ENCODE data around the gene DAD1.

DAD1 gene

DNA sequence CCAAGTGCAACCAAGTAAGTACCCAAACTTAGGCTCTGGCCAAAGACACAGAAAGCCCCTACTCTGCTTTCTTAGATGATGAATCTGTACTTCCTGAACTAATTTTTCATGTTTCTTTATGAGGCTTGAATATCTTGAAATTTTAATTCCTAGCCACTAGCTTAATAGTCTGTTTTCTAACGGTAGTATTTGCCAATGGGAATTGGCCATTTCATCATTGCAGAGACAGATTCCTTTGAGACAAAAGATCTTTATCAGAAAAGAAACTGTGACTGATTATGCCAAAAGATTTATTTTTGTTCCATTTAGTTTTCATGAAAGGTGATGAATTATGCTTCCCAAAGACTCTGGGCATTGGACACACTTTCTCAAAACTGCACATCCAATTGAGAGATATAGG is 48.7 kb downstream of the DAD1 start:
- Histone ChIP-seq H4K20me1 (ENCODE audit: insufficient read depth, low read length) (no peaks in the 10 kb centered on the region), H3K9me3 (ENCODE audit: low read length) (no peaks in the 10 kb centered on the region), H2AFZ (ENCODE audit: low read length) (no peak overlapping the region), H3K9me2 (ENCODE audit: low read depth, low read length) (no peaks in the 10 kb centered on the region), H3K4me2 (ENCODE audit: low read length) (no peak overlapping the region), H3K27ac (ENCODE audit: low read depth, low read length, poor library complexity, severe bottlenecking) (peak overlapping the region; percentile 1), H3K4me3 (ENCODE audit: low read depth, low read length, poor library complexity, severe bottlenecking) (no peak overlapping the region), H3K27me3 (ENCODE audit: insufficient read depth, low read length) (no peaks in the 10 kb centered on the region), H3K79me2 (ENCODE audit: insufficient read depth, low read length) (no peaks in the 10 kb centered on the region), H3F3A (ENCODE audit: insufficient read depth, low read length) (no peaks in the 10 kb centered on the region), H3K4me1 (ENCODE audit: insufficient read depth, low read length, severe bottlenecking) (peaks cover 8% of the 10 kb centered on the region), H3K36me3 (ENCODE audit: insufficient read depth, low read length) (peaks cover 55% of the 10 kb centered on the region), H3K9ac (ENCODE audit: low read length) (no peak overlapping the region)
- TF ChIP-seq, protein P1, sequence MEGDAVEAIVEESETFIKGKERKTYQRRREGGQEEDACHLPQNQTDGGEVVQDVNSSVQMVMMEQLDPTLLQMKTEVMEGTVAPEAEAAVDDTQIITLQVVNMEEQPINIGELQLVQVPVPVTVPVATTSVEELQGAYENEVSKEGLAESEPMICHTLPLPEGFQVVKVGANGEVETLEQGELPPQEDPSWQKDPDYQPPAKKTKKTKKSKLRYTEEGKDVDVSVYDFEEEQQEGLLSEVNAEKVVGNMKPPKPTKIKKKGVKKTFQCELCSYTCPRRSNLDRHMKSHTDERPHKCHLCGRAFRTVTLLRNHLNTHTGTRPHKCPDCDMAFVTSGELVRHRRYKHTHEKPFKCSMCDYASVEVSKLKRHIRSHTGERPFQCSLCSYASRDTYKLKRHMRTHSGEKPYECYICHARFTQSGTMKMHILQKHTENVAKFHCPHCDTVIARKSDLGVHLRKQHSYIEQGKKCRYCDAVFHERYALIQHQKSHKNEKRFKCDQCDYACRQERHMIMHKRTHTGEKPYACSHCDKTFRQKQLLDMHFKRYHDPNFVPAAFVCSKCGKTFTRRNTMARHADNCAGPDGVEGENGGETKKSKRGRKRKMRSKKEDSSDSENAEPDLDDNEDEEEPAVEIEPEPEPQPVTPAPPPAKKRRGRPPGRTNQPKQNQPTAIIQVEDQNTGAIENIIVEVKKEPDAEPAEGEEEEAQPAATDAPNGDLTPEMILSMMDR (IDR thresholded peaks at IDR 0.05; ENCODE audit: low read length), result no peak
- no peak for TF ChIP-seq EZH2 (IDR thresholded peaks at IDR 0.05; ENCODE audit: borderline replicate concordance, low read length)

DNA sequence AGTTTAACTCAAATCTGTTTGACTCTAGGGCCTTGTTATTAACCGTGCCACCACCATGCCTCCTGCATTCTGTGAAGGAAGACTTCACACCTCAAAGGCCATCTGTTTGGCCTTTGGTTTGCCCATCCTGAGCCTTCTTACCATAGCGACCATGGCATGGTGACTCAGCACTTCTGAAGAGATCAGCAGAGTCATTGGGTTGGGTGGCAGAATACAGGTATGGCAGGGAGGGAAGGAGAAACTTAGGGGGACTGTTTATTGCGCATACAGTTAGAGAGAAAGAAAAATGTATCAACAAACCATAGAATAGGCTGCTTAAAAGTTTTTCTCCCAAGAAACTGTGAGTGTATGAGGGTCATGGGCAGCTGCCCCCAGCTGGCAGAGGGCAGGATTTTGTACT is 49.2 kb downstream of the DAD1 start:
- Histone ChIP-seq H3F3A (ENCODE audit: insufficient read depth, low read length) (no peaks in the 10 kb centered on the region), H3K27ac (ENCODE audit: low read depth, low read length, poor library complexity, severe bottlenecking) (peak overlapping the region; percentile 1), H3K4me1 (ENCODE audit: insufficient read depth, low read length, severe bottlenecking) (peaks cover 8% of the 10 kb centered on the region), H3K9ac (ENCODE audit: low read length) (no peak overlapping the region), H3K4me3 (ENCODE audit: low read depth, low read length, poor library complexity, severe bottlenecking) (no peak overlapping the region), H3K9me2 (ENCODE audit: low read depth, low read length) (no peaks in the 10 kb centered on the region), H3K4me2 (ENCODE audit: low read length) (no peak overlapping the region), H2AFZ (ENCODE audit: low read length) (no peak overlapping the region), H3K9me3 (ENCODE audit: low read length) (no peaks in the 10 kb centered on the region), H3K27me3 (ENCODE audit: insufficient read depth, low read length) (no peaks in the 10 kb centered on the region), H3K79me2 (ENCODE audit: insufficient read depth, low read length) (no peaks in the 10 kb centered on the region), H3K36me3 (ENCODE audit: insufficient read depth, low read length) (peaks cover 59% of the 10 kb centered on the region), H4K20me1 (ENCODE audit: insufficient read depth, low read length) (no peaks in the 10 kb centered on the region)
- TF ChIP-seq, protein P1 (IDR thresholded peaks at IDR 0.05; ENCODE audit: low read length), result no peak
- no peak for TF ChIP-seq EZH2 (IDR thresholded peaks at IDR 0.05; ENCODE audit: borderline replicate concordance, low read length)

DNA sequence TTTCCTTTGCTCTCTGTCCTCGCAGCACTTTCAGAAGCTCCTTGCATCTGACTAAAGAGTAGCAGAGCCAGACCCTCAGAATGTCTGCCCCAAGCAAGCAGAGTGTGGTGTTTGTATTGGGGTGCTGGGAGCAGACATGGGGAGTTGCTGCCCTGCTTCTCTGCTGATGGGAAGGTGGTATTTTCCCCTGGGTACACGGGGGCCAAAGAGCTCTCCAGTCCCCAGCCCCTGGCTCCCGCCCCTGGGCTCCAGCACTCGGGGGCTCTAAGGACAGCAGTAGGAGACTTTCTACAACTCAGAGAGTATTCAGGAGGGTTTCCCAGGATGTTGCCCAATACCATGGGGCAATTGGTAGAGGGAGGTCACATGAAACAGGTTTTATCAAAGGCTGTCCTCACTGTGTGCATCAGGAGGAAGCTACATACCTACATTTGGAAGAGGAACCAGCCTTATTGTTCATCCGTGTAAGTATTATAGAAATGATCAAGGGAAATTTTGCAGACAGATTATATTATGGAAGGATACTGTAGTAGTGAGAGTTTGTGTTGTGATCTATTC is 50.3 kb downstream of the DAD1 start:
- no peak overlapping the region for H3K4me2 ChIP-seq (ENCODE audit: low read length)
- no peaks in the 10 kb centered on the region for H3K27me3 ChIP-seq (ENCODE audit: insufficient read depth, low read length)
- no peaks in the 10 kb centered on the region for H3K9me3 ChIP-seq (ENCODE audit: low read length)
- peaks cover 13% of the 10 kb centered on the region for H3K4me1 ChIP-seq (ENCODE audit: insufficient read depth, low read length, severe bottlenecking)
- H4K20me1 ChIP-seq (ENCODE audit: insufficient read depth, low read length), result no peaks in the 10 kb centered on the region
- H3F3A ChIP-seq (ENCODE audit: insufficient read depth, low read length), result no peaks in the 10 kb centered on the region
- TF ChIP-seq, protein P1 (IDR thresholded peaks at IDR 0.05; ENCODE audit: low read length), result no peak
- no peak for TF ChIP-seq EZH2 (IDR thresholded peaks at IDR 0.05; ENCODE audit: borderline replicate concordance, low read length)
- no peak overlapping the region for H3K27ac ChIP-seq (ENCODE audit: low read depth, low read length, poor library complexity, severe bottlenecking)
- no peaks in the 10 kb centered on the region for H3K9me2 ChIP-seq (ENCODE audit: low read depth, low read length)
- no peak overlapping the region for H3K9ac ChIP-seq (ENCODE audit: low read length)
- no peak overlapping the region for H3K4me3 ChIP-seq (ENCODE audit: low read depth, low read length, poor library complexity, severe bottlenecking)
- no peak overlapping the region for H2AFZ ChIP-seq (ENCODE audit: low read length)
- peaks cover 67% of the 10 kb centered on the region for H3K36me3 ChIP-seq (ENCODE audit: insufficient read depth, low read length)
- H3K79me2 ChIP-seq (ENCODE audit: insufficient read depth, low read length), result no peaks in the 10 kb centered on the region

Measured in OCI-LY1 (cell line).